ENCODE results near the gene WWP2. TPM values are rescaled to one million over a fixed set of nuclear protein-coding genes. Genes with fewer than 3 reads are reported as not detected.

Gene WWP2
- total and polyA plus RNA-seq, 11 donors: 8.4 to 33.2 (median 23.5) TPM

- H3K9me3 ChIP-seq: peaks cover 0 to 3% (median 0%) of the 10 kb centered on the region in 12 donors
- peaks cover 0 to 22% (median 10%) of the 10 kb centered on the region in 12 donors for H3K4me1 ChIP-seq
- H3K4me3 ChIP-seq: no peak overlapping the region
- DNase-seq (no peak), ATAC-seq (no peak)
- H3K27ac ChIP-seq: no peak overlapping the region
- 93 to 96% (median 95%) methylated on average over 15 of the region's 15 CpGs for whole genome bisulfite sequencing, 4 donors
- peaks cover 0 to 27% (median 16%) of the 10 kb centered on the region in 9 donors for H3K36me3 ChIP-seq
- intact Hi-C loops (cut with DNase I): no loop called here
- no peaks in the 10 kb centered on the region for H3K27me3 ChIP-seq
- no peak for TF ChIP-seq CTCF (IDR thresholded peaks at IDR 0.05)
- no peak for TF ChIP-seq POLR2A (IDR thresholded peaks at IDR 0.05)
Measured at GRCh38 chr16:69888005-69888590, 126.0 kb downstream of the WWP2 start.

- WGBS, 4 donors: 92 to 94% (median 93%) methylated on average over 7 of the region's 7 CpGs
- Histone ChIP-seq H3K27ac (peak overlapping the region in 10 of 12 donors; percentile 59 to 90 (median 84)), H3K4me3 (no peak overlapping the region), H3K4me1 (peaks cover 0 to 22% (median 10%) of the 10 kb centered on the region in 12 donors), H3K27me3 (no peaks in the 10 kb centered on the region), H3K9me3 (peaks cover 0 to 3% (median 0%) of the 10 kb centered on the region in 12 donors), H3K36me3 (peaks cover 0 to 27% (median 16%) of the 10 kb centered on the region in 9 donors)
- TF ChIP-seq CTCF (IDR thresholded peaks at IDR 0.05) (no peak), POLR2A (IDR thresholded peaks at IDR 0.05) (no peak)
- ATAC-seq: no peak
- no peak for DNase-seq
- intact Hi-C loops (cut with DNase I): no loop called here
Measured at GRCh38 chr16:69889295-69889964, 127.3 kb downstream of the WWP2 start.

- TF ChIP-seq CTCF (IDR thresholded peaks at IDR 0.05): no peak
- TF ChIP-seq POLR2A (IDR thresholded peaks at IDR 0.05): peak in 1 of 2 donors; percentile 11
- Histone ChIP-seq H3K36me3 (peaks cover 0 to 27% (median 16%) of the 10 kb centered on the region in 9 donors), H3K9me3 (no peaks in the 10 kb centered on the region), H3K4me1 (peaks cover 0 to 22% (median 10%) of the 10 kb centered on the region in 12 donors), H3K27ac (peak overlapping the region; percentile 59 to 90 (median 81)), H3K4me3 (peak overlapping the region in 1 of 12 donors; percentile 13), H3K27me3 (no peaks in the 10 kb centered on the region)
- DNase-seq (peak; percentile 62 to 72 (median 64)), ATAC-seq (peak; percentile 78 to 93 (median 91))
- intact Hi-C loops (cut with DNase I): loop anchor here in 1 of 10 donors (2.0 kb wide), 1 partner anchor 40 kb away; no protein-coding TSS in a partner anchor
- WGBS, 4 donors: 61 to 70% (median 68%) methylated on average over 14 to 17 of the region's 17 CpGs
Measured at GRCh38 chr16:69890114-69890891, 128.2 kb downstream of the WWP2 start.
